Motor neuron (in vitro differentiated cells): ENCODE measurements around the gene YPEL2. TPM values are rescaled to one million over a fixed set of nuclear protein-coding genes. Genes with fewer than 3 reads are reported as not detected.
"Not testable (repeated sequence)": the region's sequence is repeated elsewhere in the genome, so short reads cannot be mapped to it uniquely, and the experiment has no call there.

Experiments
- ATAC-seq, 8 experiments: fragments of 200-7000 bp; cut with Tn5 transposase; replicated peaks in 6 of 8; 2 replicates each; pipeline ENCODE4 v1.8.0; 2021; ENCODE audit warnings: mild to moderate bottlenecking in 8 of 8, moderate library complexity in 8 of 8
- H3K27ac ChIP-seq, 2 donors: fragments of 250-450 bp; sonication (Bioruptor Pico); 2 replicates each; pipeline ENCODE4 v1.9.0; 2021; ENCODE audit warnings: antibody characterized with exemption in 2 of 2, mild to moderate bottlenecking in 2 of 2, moderate library complexity in 1 of 2
- H3K4me1 ChIP-seq, 2 donors: fragments of 250-450 bp; sonication (Bioruptor Pico); replicated peaks in 1 of 2; 2 replicates each; pipeline ENCODE4 v1.6.1; 2021; ENCODE audit warnings: antibody characterized with exemption in 2 of 2, mild to moderate bottlenecking in 2 of 2, moderate library complexity in 1 of 2
- H3K4me3 ChIP-seq, 5 donors: fragments of 250-450 bp; sonication (Bioruptor Pico); 2 replicates each; pipeline ENCODE4 v1.9.0; 2021; ENCODE audit warnings: antibody characterized with exemption in 5 of 5, mild to moderate bottlenecking in 5 of 5, moderate library complexity in 4 of 5
- WGBS, 10 experiments: fragments of 450-650 bp; shearing (Covaris generic); methylation state at CpG; one replicate each; pipeline ENCODE4 v1.0.0; 2022; 5-methylcytosine and 5-hydroxymethylcytosine counted together
- in situ Hi-C, 9 experiments: fragments of 400-800 bp; cut with MboI; loops; one replicate each; pipeline ENCODE4 v1.15.0; 2021; ENCODE audit warnings: low sequenced_read_pairs in 9 of 9, low pct_unique_long_range_greater_than_20kb in 2 of 9; ENCODE audit not compliant: unreplicated experiment in 9 of 9
- total RNA-seq, 8 experiments: library from RNA; unstranded; fragments of 300-600 nt; gene quantifications; 2 replicates each; pipeline versions ENCODE4 v1.2.3 to v1.2.4, GENCODE V29; 2022

The YPEL2 gene
- total RNA-seq, 8 experiments from 2014 or later = 2.6 to 14.0 (median 5.2) TPM

GRCh38 chr17:59410049-59410437, 78.6 kb downstream of the YPEL2 start:
- Histone ChIP-seq H3K4me3 (no peak overlapping the region), H3K27ac (no peak overlapping the region), H3K4me1 (peaks cover 16 to 18% of the 10 kb centered on the region in 2 donors)
- 20 to 100% (median 90%) methylated on average over 1 to 4 of the region's 4 CpGs; no CpG with 5 or more reads in 2 of the 10 experiments for WGBS, 10 experiments
- in situ Hi-C loops = no loop called here
- no peak for ATAC-seq

- ATAC-seq, H3K27ac ChIP-seq, H3K4me1 ChIP-seq, in situ Hi-C loops, H3K4me3 ChIP-seq: not testable (repeated sequence)
- WGBS, 10 experiments = 60 to 100% (median 93%) methylated on average over 2 to 5 of the region's 5 CpGs; no CpG with 5 or more reads in 4 of the 10 experiments
Observed at GRCh38 chr17:59412431-59412830, 81.0 kb downstream of the YPEL2 start.

- H3K27ac ChIP-seq = no peak overlapping the region
- H3K4me3 ChIP-seq = no peak overlapping the region
- in situ Hi-C loops = no loop called here
- no peaks in the 10 kb centered on the region for H3K4me1 ChIP-seq
- peak in 2 of 8 experiments; percentile 38 to 41 for ATAC-seq
- WGBS, 10 experiments = 55 to 90% (median 77%) methylated on average over 1 to 7 of the region's 8 CpGs; no CpG with 5 or more reads in 1 of the 10 experiments
Observed at GRCh38 chr17:59413014-59413766, 81.7 kb downstream of the YPEL2 start.

- ATAC-seq = no peak
- no peaks in the 10 kb centered on the region for H3K4me1 ChIP-seq
- H3K27ac ChIP-seq = no peak overlapping the region
- WGBS, 10 experiments = 0 to 100% (median 50%) methylated on average over 1 to 4 of the region's 5 CpGs; no CpG with 5 or more reads in 1 of the 10 experiments
- in situ Hi-C loops = no loop called here
- H3K4me3 ChIP-seq = no peak overlapping the region
Observed at GRCh38 chr17:59415397-59415796, 83.9 kb downstream of the YPEL2 start.

GRCh38 chr17:59416184-59416583, 84.7 kb downstream of the YPEL2 start:
- no peak for ATAC-seq
- Histone ChIP-seq H3K27ac (no peak overlapping the region), H3K4me1 (no peaks in the 10 kb centered on the region), H3K4me3 (no peak overlapping the region)
- WGBS, 10 experiments = 50 to 100% (median 93%) methylated on average over 1 to 4 of the region's 4 CpGs; no CpG with 5 or more reads in 2 of the 10 experiments
- in situ Hi-C loops = no loop called here

GRCh38 chr17:59417452-59417851, 86.0 kb downstream of the YPEL2 start:
- in situ Hi-C loops = no loop called here
- ATAC-seq = no peak
- Histone ChIP-seq H3K27ac (no peak overlapping the region), H3K4me1 (no peaks in the 10 kb centered on the region), H3K4me3 (no peak overlapping the region)
- WGBS, 10 experiments = 62 to 100% (median 87%) methylated on average over 2 to 11 of the region's 12 CpGs; no CpG with 5 or more reads in 1 of the 10 experiments

- WGBS, 10 experiments = 0 to 87% (median 47%) methylated on average over 1 to 4 of the region's 4 CpGs; no CpG with 5 or more reads in 2 of the 10 experiments
- in situ Hi-C loops = no loop called here
- ATAC-seq = peak in 2 of 8 experiments; percentile 8 to 63
- H3K4me1 ChIP-seq = no peaks in the 10 kb centered on the region
- H3K27ac ChIP-seq = no peak overlapping the region
- no peak overlapping the region for H3K4me3 ChIP-seq
Observed at GRCh38 chr17:59418732-59419166, 87.3 kb downstream of the YPEL2 start.

- H3K4me1 ChIP-seq = peaks cover 3 to 5% of the 10 kb centered on the region in 2 donors
- in situ Hi-C loops = loop anchor here in 1 of 9 experiments (10.0 kb wide), 1 partner anchor 56 kb away; no protein-coding TSS in a partner anchor
- H3K27ac ChIP-seq = no peak overlapping the region
- no peak overlapping the region for H3K4me3 ChIP-seq
- WGBS, 10 experiments = no CpG with 5 or more reads among the region's 3 CpGs
- no peak for ATAC-seq
Observed at GRCh38 chr17:59420901-59421300, 89.4 kb downstream of the YPEL2 start.

- no peak for ATAC-seq
- 50 to 100% (median 80%) methylated on average over 1 to 4 of the region's 6 CpGs; no CpG with 5 or more reads in 1 of the 10 experiments for WGBS, 10 experiments
- Histone ChIP-seq H3K4me1 (peaks cover 3 to 5% of the 10 kb centered on the region in 2 donors), H3K4me3 (no peak overlapping the region), H3K27ac (no peak overlapping the region)
- in situ Hi-C loops = loop anchor here in 1 of 9 experiments (10.0 kb wide), 1 partner anchor 57 kb away; no protein-coding TSS in a partner anchor
Observed at GRCh38 chr17:59421722-59422121, 90.3 kb downstream of the YPEL2 start.

- H3K27ac ChIP-seq = no peak overlapping the region
- no peak overlapping the region for H3K4me3 ChIP-seq
- peak; percentile 17 to 81 (median 54) for ATAC-seq
- 9 to 100% (median 76%) methylated on average over 1 to 4 of the region's 9 CpGs; no CpG with 5 or more reads in 5 of the 10 experiments for WGBS, 10 experiments
- peaks cover 3 to 5% of the 10 kb centered on the region in 2 donors for H3K4me1 ChIP-seq
- in situ Hi-C loops = loop anchor here in 1 of 9 experiments (10.0 kb wide), 1 partner anchor 58 kb away; no protein-coding TSS in a partner anchor
Observed at GRCh38 chr17:59423137-59423724, 91.8 kb downstream of the YPEL2 start.

GRCh38 chr17:59423903-59424302, 92.4 kb downstream of the YPEL2 start:
- no peak for ATAC-seq
- WGBS, 10 experiments = 40 to 100% (median 80%) methylated on average over 1 of the region's 9 CpGs; no CpG with 5 or more reads in 5 of the 10 experiments
- Histone ChIP-seq H3K4me3 (no peak overlapping the region), H3K27ac (no peak overlapping the region), H3K4me1 (peaks cover 3 to 5% of the 10 kb centered on the region in 2 donors)
- in situ Hi-C loops = loop anchor here in 1 of 9 experiments (10.0 kb wide), 1 partner anchor 59 kb away; no protein-coding TSS in a partner anchor

- no peak for ATAC-seq
- Histone ChIP-seq H3K4me3 (no peak overlapping the region), H3K27ac (no peak overlapping the region), H3K4me1 (peaks cover 3 to 5% of the 10 kb centered on the region in 2 donors)
- in situ Hi-C loops = loop anchor here in 1 of 9 experiments (10.0 kb wide), 1 partner anchor 60 kb away; no protein-coding TSS in a partner anchor
- 83 to 100% (median 96%) methylated on average over 1 to 2 of the region's 4 CpGs; no CpG with 5 or more reads in 6 of the 10 experiments for WGBS, 10 experiments
Observed at GRCh38 chr17:59424331-59424730, 92.9 kb downstream of the YPEL2 start.
